ENCODE data around the gene EVI5L.

EVI5L gene

DNA sequence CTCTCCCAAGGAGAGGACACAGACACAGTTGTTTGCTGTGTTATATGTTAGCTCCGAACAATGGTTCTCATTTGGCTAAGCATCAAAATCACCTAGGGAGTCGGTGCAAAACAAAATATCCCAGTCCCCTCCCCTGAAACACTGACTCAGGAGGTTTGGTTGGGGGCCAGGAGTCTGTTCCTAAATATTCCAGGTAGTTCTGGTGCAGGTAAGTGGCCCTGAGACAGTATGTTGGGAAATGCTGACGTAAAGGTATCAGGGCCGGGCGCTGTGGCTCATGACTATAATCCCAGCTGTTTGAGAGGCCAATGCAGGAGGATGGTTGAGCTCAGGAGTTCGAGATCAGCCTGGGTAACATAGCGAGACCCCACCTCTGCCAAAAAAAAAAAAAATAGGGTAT lies 71.3 kb downstream of the EVI5L start:
- intact Hi-C loops (cut with DNase I) = loop anchor here (5.0 kb wide), 1 partner anchor 39 kb away; no protein-coding TSS in a partner anchor
- DNase-seq = no peak

DNA sequence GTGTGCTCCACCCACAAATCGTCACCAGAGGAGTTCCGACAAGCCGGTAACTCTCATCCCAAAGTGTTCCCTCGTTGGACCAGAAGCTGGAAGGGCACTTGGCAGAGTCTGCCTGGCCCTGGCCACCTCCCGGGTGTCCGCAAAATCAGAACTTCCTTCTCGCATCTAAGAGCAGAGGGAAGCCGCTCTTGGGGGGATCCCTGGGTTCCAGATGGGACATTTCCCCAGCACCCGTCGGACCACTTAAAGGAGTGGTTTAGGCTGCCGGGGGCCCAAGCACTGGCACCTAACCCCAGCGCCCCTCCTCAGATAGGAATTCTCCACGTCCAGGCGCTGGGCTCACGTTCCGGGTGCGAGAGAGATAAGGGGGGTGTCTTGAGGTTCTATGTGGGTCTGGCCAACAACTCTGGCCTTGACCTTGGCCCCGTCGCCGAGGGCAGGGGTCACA lies 72.8 kb downstream of the EVI5L start:
- intact Hi-C loops (cut with DNase I) = loop anchor here (2.0 to 5.0 kb wide), 2 partner anchors 41 to 222 kb away; partner anchors contain the start of gene TRAPPC5
- DNase-seq = peak in 2 of 42 donors; percentile 27 to 46

DNA sequence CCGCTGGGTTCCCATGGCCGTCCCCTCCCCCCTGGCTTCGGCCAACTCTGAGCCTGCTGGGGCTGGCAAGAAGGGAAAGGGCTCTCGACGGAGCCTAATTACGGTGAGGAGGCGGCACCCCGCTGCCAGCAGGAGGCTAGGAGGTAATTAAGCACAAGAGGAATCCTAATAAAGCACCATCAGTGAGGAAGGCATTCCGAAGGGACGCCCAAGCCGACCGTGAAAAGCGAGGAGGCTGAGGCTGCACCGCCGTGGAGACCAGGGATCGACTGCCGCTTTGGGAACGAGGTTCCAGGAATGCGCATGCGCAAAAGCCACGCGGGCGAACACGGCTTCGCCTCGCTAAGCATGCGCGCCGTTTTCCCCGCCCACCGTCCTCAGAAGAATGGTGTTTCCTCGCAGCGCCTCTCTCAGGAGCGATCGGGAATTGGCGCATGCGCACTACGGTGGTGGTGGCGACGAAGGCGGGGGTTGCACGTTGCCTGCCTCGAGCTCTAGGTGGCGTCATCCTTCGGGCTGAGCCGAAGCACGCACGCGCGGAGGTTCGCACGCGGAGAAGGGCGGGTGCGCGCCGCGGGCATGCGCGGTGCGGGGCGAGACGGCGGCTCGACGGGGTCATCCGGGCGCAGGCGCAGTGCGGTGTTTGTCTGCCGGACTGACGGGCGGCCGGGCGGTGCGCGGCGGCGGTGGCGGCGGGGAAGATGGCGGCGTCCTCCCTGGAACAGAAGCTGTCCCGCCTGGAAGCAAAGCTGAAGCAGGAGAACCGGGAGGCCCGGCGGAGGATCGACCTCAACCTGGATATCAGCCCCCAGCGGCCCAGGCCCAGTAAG lies 73.4 kb downstream of the EVI5L start, which contains the start of gene MAP2K7:
Gene MAP2K7, plus strand, starts transcription at position 634 of the 830 bp plus-strand sequence. Its CDS starts 68 bp downstream, at position 702.
- intact Hi-C loops (cut with DNase I) = loop anchor here (2.0 to 5.0 kb wide), 2 partner anchors 41 to 223 kb away; partner anchors contain the start of gene TRAPPC5
- peak; percentile 95 to 100 (median 99) for DNase-seq

DNA sequence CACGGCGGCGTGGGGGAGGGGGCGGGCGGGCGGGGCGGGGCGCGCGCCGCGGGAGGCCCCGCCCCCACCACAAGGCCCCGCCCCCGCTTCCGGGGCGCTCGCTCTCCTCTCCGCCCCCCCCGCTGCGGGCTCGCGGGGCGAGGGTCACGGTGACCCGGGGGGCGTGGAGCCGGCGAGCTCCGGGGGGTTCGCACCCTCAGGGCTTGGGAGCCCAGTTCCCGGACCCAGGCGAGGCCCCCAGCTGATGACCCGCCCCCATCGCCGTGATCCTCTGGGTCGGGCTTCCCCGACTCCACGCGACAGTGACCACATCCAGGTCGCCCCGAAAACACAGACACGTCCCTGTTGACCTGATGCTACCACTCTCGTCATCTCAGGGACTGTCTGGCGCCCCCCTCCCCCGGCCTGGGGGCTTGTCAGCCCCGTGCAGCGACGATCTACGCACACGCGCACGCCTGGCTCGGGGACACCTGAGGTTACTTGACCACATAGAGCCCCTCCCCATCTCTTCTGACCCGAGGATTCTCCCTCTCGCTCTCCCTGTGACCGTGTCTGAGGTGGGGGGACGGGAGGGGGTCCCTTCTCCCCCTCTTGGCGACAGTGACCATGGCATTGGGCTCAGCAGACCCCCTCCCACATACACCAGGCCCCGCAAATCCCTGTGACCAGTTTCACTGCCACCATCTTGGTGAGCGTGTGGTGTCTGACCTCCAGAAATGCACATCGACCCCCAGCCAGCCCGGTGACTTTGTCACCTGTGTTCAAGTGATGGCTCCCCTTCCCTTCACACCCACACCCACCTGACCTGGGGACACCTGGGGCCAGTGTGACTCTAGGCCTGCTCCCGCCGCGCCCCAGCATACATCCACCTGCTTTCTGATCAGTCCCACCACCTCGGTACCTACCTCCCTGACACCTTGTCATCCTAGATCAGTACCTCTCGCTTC lies 74.3 kb downstream of the EVI5L start:
- intact Hi-C loops (cut with DNase I) = loop anchor here (5.0 kb wide), 1 partner anchor 42 kb away; no protein-coding TSS in a partner anchor

DNA sequence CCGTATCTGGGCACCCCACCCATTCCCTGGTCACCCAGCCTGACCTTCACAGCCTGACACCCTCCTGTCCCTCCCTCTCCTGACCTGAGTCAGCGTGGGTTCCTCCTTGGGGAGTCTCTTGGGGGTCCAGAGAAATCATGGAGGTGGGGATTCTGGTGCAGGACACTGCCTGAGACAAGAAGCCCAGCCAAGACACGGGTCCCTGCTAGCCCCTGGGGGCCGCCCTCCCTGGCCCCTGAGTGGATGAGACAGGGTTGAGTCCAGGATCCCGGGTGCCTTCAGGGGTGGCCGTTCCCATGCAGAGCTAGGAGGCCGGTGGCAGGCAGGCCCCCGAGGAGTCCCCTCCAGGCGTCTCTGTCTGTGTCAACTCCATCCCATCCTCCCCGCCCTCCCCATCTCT lies 75.2 kb downstream of the EVI5L start:
- DNase-seq = no peak
- intact Hi-C loops (cut with DNase I) = no loop called here

More for the DNA sequence above, 74.3 kb downstream of the EVI5L start:
- DNase-seq = peak in 3 of 42 donors; percentile 40 to 52 (median 49)

DNA sequence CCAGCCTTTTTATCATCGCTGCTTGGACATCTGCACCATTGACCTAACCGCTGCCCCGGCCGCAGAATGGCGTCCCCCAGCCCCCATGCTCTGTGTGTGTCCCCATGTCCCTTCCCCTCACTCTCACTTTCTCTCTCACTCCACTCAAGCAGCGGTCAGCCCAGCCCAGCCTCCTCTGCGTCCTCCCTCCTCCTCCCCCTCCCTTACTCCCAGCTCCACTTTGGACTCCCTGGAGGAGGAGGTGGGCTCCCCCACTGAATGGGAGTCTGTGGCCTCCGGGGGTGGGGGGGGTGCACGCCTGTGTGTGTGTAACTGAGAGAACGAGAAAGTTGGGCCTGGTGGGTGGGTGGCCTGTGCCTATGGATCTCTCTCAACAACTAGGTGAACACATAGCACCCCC lies 75.8 kb downstream of the EVI5L start:
- no peak for DNase-seq
- intact Hi-C loops (cut with DNase I) = no loop called here

DNA sequence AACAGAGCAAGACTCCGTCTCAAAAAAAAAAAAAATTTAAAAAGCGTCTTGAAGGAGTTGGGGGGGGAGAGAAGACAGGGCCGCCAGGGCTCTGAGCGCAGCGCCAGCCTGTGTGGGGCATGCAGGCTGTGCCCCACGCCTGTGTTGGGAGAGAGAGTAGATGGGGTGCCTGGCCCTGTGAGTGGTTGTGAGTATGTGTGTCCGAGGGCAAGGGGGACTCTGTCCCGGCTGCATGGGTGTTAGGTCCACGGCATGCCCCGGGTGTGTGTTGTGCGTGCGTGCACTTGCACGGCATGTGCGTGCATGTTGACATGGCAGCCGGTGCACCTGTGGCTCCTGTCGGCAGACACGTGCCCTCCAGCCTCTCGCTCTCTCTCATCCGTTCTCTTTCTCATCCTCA lies 77.1 kb downstream of the EVI5L start:
- intact Hi-C loops (cut with DNase I) = no loop called here

DNA sequence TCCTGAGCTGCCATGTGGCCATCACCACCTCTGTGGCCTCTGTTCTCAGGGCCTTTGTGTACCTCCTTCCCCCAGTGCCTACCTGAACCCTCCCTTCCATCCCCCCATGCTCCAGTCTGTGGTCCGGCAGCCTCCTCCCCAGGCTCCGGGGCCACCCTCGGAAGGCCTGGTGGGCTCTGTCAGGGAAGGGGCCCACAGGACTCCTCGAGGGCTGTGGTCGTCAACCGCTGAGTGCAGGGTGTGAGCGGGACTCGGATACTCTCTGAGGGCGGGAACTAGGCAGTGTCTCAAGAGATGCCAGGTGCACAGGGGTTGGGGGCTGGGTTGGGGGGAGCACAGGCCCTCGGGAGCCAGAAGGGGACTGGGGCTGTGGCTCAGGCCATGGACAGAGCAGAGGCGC lies 77.5 kb downstream of the EVI5L start:
- intact Hi-C loops (cut with DNase I) = no loop called here
- DNase-seq = peak in 1 of 42 donors; percentile 1

More for the DNA sequence above, 77.1 kb downstream of the EVI5L start:
- DNase-seq = peak in 1 of 42 donors; percentile 1

DNA sequence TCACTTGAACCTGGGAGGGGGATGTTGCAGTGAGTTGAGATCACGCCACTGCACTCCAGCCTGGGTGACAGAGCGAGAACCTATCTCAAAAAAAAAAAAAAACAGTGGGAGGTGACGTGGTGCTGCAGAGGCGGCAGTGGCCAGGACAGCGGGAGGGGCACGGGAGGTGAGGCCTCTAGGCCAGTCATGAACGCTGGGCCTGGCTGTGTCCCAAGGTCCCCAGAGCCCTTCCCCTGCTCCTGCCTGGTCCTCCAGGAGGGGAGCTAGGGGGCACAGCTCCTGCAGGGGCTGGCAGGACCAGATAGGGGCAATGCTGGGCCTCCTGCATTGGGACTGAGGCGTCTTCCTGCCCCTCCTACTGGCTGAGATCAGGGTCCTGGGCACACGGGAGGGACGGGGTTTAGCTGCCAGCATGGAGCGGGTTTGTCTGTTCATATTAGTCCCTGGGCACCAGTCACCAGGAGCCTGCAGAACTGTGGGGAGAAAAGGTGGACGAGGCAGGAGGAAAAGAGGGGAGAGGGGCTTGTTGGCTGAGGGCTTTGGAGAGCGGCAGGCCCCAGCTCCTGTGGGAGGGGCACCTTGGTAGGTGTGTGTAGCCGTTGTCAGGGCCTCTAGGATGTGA lies 78.2 kb downstream of the EVI5L start:
- intact Hi-C loops (cut with DNase I) = no loop called here
- peak in 1 of 42 donors; percentile 2 for DNase-seq

DNA sequence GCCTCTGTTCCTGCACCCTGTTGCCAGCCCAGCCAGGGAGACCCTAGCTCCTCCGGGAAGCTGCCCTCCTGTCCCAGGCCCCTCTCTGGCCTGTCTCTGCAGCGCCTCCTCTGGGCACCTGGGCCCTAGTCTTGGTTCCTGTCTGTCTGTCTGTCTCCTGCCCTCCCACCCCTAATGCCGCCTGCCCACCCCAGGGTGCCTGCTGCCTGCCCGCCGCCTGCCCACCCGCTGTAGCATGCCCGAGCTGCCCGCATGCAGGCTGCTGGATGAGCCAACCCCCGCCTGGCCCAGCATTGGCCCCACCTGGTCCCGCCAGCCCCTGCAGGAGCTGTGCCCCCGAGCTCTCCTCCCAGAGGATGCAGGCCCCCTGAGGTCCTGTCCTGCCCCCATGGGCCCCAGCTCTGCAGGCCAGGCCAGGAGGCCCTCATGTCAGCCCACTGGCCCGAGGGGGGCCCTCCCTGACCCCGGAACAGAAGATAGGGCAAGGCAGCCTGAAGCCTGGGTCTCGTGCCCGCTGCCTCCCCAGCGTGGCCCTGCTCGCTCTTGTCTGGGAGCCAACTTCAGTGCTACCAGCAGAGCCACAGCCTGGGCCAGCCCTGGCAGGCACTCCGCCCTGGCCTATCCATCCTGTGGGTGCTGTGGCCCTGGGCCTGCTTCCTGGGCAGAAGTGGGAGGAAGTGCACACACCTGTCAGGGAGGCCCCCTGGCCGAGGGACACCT lies 78.9 kb downstream of the EVI5L start:
- DNase-seq = peak in 1 of 42 donors; percentile 32
- intact Hi-C loops (cut with DNase I) = no loop called here

DNA sequence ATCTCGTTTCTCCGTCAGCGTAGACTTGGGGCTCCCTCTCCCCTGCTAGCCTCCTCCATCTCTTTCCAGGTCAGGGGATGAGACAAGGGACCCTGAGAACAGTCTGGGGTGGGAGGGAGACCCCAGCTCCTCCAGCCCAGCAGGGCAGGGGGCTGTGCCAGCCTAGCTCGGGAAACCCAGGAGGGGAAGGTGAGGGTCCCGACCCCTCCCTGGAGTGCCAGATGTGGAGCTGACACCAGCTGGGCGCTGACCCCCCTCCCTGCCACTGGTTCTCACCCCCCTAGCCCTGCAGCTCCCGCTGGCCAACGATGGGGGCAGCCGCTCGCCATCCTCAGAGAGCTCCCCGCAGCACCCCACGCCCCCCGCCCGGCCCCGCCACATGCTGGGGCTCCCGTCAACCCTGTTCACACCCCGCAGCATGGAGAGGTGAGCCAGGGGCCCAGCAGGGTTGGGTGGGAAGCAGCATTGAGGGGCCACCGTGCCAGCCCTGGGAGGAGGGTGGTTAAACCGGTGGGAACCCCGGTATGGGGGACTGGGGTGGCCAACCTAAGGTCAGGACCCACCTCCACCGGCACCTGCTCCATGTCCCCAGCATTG lies 79.6 kb downstream of the EVI5L start:
- intact Hi-C loops (cut with DNase I) = no loop called here
- peak in 1 of 42 donors; percentile 25 for DNase-seq

DNA sequence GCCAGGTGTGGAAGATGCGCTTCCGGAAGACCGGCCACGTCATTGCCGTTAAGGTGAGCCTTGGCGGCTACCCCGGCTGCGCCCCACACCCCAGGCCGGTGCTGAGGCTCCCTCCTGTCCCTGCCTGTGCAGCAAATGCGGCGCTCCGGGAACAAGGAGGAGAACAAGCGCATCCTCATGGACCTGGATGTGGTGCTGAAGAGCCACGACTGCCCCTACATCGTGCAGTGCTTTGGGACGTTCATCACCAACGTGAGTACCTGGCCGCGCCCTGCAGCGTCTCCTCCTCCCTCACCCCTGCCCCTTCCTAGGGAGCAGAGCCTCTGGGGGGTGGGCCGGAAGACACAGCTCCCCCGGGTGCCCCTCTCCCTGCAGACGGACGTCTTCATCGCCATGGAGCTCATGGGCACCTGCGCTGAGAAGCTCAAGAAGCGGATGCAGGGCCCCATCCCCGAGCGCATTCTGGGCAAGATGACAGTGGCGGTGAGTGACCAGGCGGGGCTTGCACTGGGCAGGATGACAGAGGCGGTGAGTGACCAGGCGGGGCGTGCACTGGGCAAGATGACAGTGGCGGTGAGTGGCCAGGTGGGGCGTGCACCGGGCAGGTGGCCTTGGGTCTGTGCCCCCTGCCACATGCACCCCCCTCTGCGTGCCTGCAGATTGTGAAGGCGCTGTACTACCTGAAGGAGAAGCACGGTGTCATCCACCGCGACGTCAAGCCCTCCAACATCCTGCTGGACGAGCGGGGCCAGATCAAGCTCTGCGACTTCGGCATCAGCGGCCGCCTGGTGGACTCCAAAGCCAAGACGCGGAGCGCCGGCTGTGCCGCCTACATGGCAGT lies 80.5 kb downstream of the EVI5L start:
- DNase-seq = peak in 1 of 42 donors; percentile 29
- intact Hi-C loops (cut with DNase I) = no loop called here

DNA sequence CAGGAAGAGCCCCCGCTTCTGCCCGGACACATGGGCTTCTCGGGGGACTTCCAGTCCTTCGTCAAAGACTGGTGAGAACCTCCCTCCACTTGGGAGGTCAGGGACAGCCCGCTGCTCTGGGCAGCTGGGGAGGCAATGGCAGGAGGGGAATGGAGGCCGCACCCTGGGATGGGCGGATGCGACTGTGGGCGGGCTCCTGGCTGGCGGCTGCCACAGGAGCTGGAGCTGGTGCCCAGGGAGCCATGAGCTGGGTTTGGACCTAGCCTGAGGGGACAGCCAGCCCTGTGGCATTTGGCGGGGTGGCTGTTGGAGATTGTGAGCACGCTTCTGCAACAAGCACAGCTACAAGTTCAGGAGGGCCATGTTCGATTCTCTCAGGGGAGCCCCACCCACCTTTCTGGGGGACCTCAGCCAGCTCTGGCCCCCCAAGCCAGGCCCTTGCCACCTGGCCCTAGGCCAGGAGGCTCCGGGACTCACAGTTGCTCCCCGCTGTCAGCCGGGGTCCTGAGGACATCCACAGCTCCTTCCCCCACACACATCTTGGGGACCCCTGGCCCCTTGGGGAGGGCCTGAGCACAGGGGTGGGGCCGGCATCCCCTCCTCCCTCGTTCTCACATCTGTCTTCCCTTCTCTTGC lies 81.6 kb downstream of the EVI5L start:
- no peak for DNase-seq
- intact Hi-C loops (cut with DNase I) = no loop called here

DNA sequence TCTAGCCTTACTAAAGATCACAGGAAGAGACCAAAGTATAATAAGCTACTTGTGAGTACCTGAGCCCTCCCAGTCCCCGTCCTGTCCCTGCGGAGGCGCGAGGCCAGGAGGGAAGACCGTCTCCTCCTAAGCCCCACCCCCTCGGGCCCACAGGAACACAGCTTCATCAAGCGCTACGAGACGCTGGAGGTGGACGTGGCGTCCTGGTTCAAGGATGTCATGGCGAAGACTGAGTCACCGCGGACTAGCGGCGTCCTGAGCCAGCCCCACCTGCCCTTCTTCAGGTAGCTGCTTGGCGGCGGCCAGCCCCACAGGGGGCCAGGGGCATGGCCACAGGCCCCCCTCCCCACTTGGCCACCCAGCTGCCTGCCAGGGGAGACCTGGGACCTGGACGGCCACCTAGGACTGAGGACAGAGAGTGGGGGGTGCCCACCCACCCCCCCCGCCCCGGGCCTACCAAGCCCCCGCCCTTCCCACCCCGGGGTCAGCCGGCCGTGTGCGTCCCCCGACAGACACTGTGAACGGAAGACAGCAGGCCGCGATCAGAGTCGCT lies 82.2 kb downstream of the EVI5L start:
- intact Hi-C loops (cut with DNase I) = no loop called here

DNA sequence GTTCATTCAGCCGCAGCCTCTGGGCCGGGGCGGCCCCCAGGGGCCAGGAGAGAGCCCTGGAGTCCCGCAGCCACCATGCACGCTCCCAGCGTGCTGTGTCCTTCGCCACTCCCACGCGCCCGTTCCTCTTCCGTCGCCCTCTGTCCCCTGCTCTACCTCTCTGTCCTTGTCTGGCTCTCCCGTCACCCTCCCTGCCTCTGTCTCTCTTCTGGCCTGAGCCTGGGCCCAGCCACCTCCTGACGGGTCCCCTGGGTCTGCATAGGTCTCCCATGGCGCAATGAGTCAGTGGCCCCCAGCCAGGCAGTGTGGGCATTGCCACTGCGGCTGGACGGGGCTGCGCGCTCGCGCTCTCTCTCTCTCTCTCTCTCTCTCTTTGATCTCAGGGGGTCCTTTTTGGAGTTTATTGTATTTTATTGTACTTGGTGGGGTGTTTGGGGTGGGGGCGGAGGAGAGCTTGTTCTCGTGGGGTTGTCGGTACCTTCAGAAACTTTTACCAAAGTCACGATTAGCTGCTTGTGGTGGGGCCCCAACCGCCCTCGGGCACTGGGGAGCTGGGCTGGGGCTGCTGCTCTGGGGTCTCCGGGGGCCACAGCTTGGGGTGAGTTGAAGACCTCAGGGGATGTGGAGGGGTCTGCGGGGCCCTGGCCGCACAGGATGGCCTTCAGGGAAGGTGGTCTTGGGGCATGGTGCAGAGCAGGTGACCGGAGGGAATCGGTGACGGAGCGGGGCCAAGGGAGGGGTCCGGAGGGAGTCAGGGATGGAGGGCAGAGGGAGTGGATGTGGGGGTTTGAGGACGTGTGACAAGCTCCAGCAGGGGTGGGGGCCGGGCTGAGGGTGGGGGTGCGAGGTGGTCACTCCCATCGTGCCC lies 82.9 kb downstream of the EVI5L start:
- intact Hi-C loops (cut with DNase I) = no loop called here
- DNase-seq = no peak

More for the DNA sequence above, 82.2 kb downstream of the EVI5L start:
- DNase-seq = no peak

All from head of caudate nucleus (tissue), 42 donors.